Fibroblast of lung (primary cell): Measurements from ENCODE around the gene GJB5.

Experiments used
- CTCF ChIP-seq, 2 donors: IDR thresholded peaks in 1 of 2; conservative IDR thresholded peaks in 1 of 2; 1 replicate in 1 of 2; 2 replicates in 1 of 2; pipeline ENCODE4 v1.5.1; 2011 to 2012; ENCODE audit warnings: low read length in 2 of 2, control low read depth in 1 of 2, inconsistent platforms in 1 of 2, low read depth in 1 of 2, mild to moderate bottlenecking in 1 of 2
- EZH2 ChIP-seq: IDR thresholded peaks from 2 replicates; pipeline ENCODE4 v1.5.1; 2012; ENCODE audit warnings: low read length, control low read depth, mild to moderate bottlenecking; ENCODE audit errors: missing control alignments

DNA sequence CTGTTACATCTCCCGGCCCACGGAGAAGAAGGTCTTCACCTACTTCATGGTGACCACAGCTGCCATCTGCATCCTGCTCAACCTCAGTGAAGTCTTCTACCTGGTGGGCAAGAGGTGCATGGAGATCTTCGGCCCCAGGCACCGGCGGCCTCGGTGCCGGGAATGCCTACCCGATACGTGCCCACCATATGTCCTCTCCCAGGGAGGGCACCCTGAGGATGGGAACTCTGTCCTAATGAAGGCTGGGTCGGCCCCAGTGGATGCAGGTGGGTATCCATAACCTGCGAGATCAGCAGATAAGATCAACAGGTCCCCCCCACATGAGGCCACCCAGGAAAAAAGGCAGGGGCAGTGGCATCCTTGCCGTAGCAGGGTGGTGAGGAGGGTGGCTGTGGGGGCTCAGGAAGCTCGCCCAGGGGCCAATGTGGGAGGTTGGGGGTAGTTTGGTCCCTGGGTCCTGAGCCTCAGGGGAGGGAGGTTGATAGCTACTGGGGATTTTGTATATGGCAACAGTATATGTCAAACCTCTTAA is 7.0 kb downstream of the GJB5 start:
- no peak for TF ChIP-seq CTCF (conservative IDR thresholded peaks at IDR 0.05 in 1 of 2, IDR thresholded peaks at IDR 0.05 in 1 of 2; ENCODE audit: low read depth in 1 of 2, low read length in 2 of 2)
- no peak for TF ChIP-seq EZH2
